Trophoblast cell (in vitro differentiated cells and primary cell): ENCODE results near the gene EHD3.
A peak's percentile ranks its signal among the peaks of the same experiment; 100 is the strongest.

Experiments
- DNase-seq, 2 donors: peaks; one replicate each; pipeline ENCODE4 v3.0.0-alpha.2; 2016
- H2AFZ ChIP-seq: 2 replicates; pipeline ENCODE4 v1.6.1; 2013; ENCODE audit warnings: low read length, moderate library complexity, mild to moderate bottlenecking; ENCODE audit not compliant: insufficient read depth, poor library complexity
- H2AK5ac ChIP-seq: 2 replicates; pipeline ENCODE4 v1.6.1; 2013; ENCODE audit warnings: mild to moderate bottlenecking, low read length
- H2BK120ac ChIP-seq: 2 replicates; pipeline ENCODE4 v1.6.1; 2013; ENCODE audit warnings: low read length, mild to moderate bottlenecking, moderate library complexity; ENCODE audit not compliant: insufficient read depth, poor library complexity
- H2BK12ac ChIP-seq: 2 replicates; pipeline ENCODE4 v1.6.1; 2013; ENCODE audit warnings: mild to moderate bottlenecking, low read length, moderate library complexity
- H2BK5ac ChIP-seq: 2 replicates; pipeline ENCODE4 v1.6.1; 2013; ENCODE audit warnings: low read length, low read depth, moderate library complexity, mild to moderate bottlenecking; ENCODE audit not compliant: poor library complexity
- H3K14ac ChIP-seq: 2 replicates; pipeline ENCODE4 v1.6.1; 2013; ENCODE audit warnings: mild to moderate bottlenecking, low read length
- H3K18ac ChIP-seq: 2 replicates; pipeline ENCODE4 v1.6.1; 2013; ENCODE audit warnings: mild to moderate bottlenecking, low read length
- H3K23ac ChIP-seq: 2 replicates; pipeline ENCODE4 v1.6.1; 2013; ENCODE audit warnings: low read length
- H3K27ac ChIP-seq: 2 replicates; pipeline ENCODE4 v1.5.1; 2013; ENCODE audit warnings: low read depth, mild to moderate bottlenecking, inconsistent platforms, low read length, moderate library complexity
- H3K27me3 ChIP-seq: 2 replicates; pipeline ENCODE4 v1.6.1; 2013; ENCODE audit warnings: inconsistent platforms, mild to moderate bottlenecking, low read length, moderate library complexity; ENCODE audit not compliant: insufficient read depth
- H3K36me3 ChIP-seq, 2 experiments: 1 replicate in 1 of 2; 2 replicates in 1 of 2; pipeline ENCODE4 v1.6.1; 2013; ENCODE audit warnings: low read length in 2 of 2, mild to moderate bottlenecking in 2 of 2, moderate library complexity in 1 of 2; ENCODE audit not compliant: insufficient read depth in 2 of 2, control insufficient read depth in 1 of 2
- H3K4ac ChIP-seq: 2 replicates; pipeline ENCODE4 v1.6.1; 2013; ENCODE audit warnings: low read depth, mild to moderate bottlenecking, low read length, moderate library complexity
- H3K4me1 ChIP-seq, 2 experiments: 1 replicate in 1 of 2; 2 replicates in 1 of 2; pipeline ENCODE4 v1.6.1; 2013; ENCODE audit warnings: low read length in 2 of 2, mild to moderate bottlenecking in 2 of 2, moderate library complexity in 1 of 2; ENCODE audit not compliant: insufficient read depth in 2 of 2, control insufficient read depth in 1 of 2
- H3K4me2 ChIP-seq: 2 replicates; pipeline ENCODE4 v1.6.1; 2013; ENCODE audit warnings: inconsistent platforms, mild to moderate bottlenecking, low read length, moderate library complexity
- H3K4me3 ChIP-seq: 2 replicates; pipeline ENCODE4 v1.5.1; 2013; ENCODE audit warnings: mild to moderate bottlenecking, low read depth, low read length, inconsistent platforms
- H3K79me1 ChIP-seq: one replicate; pipeline ENCODE4 v1.6.1; 2013; ENCODE audit warnings: low read length
- H3K79me2 ChIP-seq: 2 replicates; pipeline ENCODE4 v1.6.1; 2013; ENCODE audit warnings: low read length, mild to moderate bottlenecking; ENCODE audit not compliant: control insufficient read depth, insufficient read depth, poor library complexity
- H3K9ac ChIP-seq: 2 replicates; pipeline ENCODE4 v1.6.1; 2013; ENCODE audit warnings: mild to moderate bottlenecking, low read length
- H3K9me3 ChIP-seq: 2 replicates; pipeline ENCODE4 v1.6.1; 2013; ENCODE audit warnings: low read depth, mild to moderate bottlenecking, control low read depth, inconsistent platforms, low read length; ENCODE audit not compliant: insufficient read depth
- H4K12ac ChIP-seq: 2 replicates; pipeline ENCODE4 v1.6.1; 2013; ENCODE audit warnings: low read depth, mild to moderate bottlenecking, low read length, moderate library complexity
- H4K8ac ChIP-seq: 2 replicates; pipeline ENCODE4 v1.6.1; 2013; ENCODE audit warnings: low read depth, mild to moderate bottlenecking, low read length, moderate library complexity
- H4K91ac ChIP-seq: one replicate; pipeline ENCODE4 v1.6.1; 2013; ENCODE audit warnings: low read depth, mild to moderate bottlenecking, low read length, moderate library complexity
- WGBS: extraction: QIAGEN DNeasy Blood & Tissue Kit; methylation state at CpG from one replicate; pipeline ENCODE4 v1.1.7; 2013; ENCODE audit warnings: missing lambda C conversion rate; ENCODE audit not compliant: insufficient read length, insufficient coverage; ENCODE audit errors: extremely low coverage; 5-methylcytosine and 5-hydroxymethylcytosine counted together

The EHD3 gene

DNA sequence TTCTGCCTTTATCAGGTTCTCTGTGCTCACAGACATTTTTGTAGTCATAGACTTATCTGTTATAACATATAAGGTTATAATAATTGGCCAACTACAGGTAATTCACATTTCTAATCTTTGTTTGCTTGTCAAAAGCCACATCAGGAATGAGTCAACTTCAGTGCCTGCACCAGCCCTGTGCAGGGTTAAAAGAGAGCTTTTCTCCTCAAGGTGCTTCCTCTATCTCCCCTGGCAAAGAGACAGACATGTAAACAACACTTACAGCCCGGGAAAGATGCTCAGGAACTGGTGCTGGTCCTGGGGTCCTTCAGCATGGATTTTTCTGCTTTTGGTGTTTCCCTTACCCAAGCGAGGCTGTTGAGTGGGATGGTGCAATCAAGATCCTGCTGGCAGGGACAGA, 7.7 kb upstream of the EHD3 start:
- Histone ChIP-seq H3K4me2 (no peak overlapping the region), H2AFZ (no peak overlapping the region), H3K18ac (no peak overlapping the region), H3K79me2 (peaks cover 2% of the 10 kb centered on the region), H3K4me3 (no peak overlapping the region), H3K79me1 (peaks cover 6% of the 10 kb centered on the region), H3K4me1 (peaks cover 0 to 7% of the 10 kb centered on the region in 2 experiments), H3K36me3 (no peaks in the 10 kb centered on the region), H3K9me3 (no peaks in the 10 kb centered on the region), H4K12ac (no peak overlapping the region), H2AK5ac (no peak overlapping the region), H2BK5ac (no peak overlapping the region), H3K9ac (no peak overlapping the region), H3K14ac (no peak overlapping the region), H4K91ac (no peak overlapping the region), H3K27ac (no peak overlapping the region), H2BK12ac (no peak overlapping the region), H2BK120ac (no peak overlapping the region), H3K4ac (no peak overlapping the region), H3K27me3 (no peaks in the 10 kb centered on the region), H3K23ac (no peak overlapping the region), H4K8ac (no peak overlapping the region)
- no peak for DNase-seq
- WGBS = no CpG with 5 or more reads among the region's 2 CpGs

GRCh38 chr2:31227110-31227509, 6.8 kb upstream of the EHD3 start:
- H3K4me1 ChIP-seq = peaks cover 0 to 4% of the 10 kb centered on the region in 2 experiments
- no CpG with 5 or more reads among the region's 6 CpGs for WGBS
- H2AFZ ChIP-seq = no peak overlapping the region
- no peak overlapping the region for H4K12ac ChIP-seq
- no peak overlapping the region for H2BK12ac ChIP-seq
- no peak overlapping the region for H2AK5ac ChIP-seq
- no peak overlapping the region for H3K27ac ChIP-seq
- H2BK120ac ChIP-seq = peak overlapping the region; percentile 27
- no peaks in the 10 kb centered on the region for H3K27me3 ChIP-seq
- no peak overlapping the region for H3K4me3 ChIP-seq
- peaks cover 6% of the 10 kb centered on the region for H3K79me1 ChIP-seq
- no peak for DNase-seq
- no peak overlapping the region for H3K4me2 ChIP-seq
- no peak overlapping the region for H3K14ac ChIP-seq
- H3K23ac ChIP-seq = no peak overlapping the region
- no peak overlapping the region for H2BK5ac ChIP-seq
- H3K79me2 ChIP-seq = peaks cover 2% of the 10 kb centered on the region
- H4K91ac ChIP-seq = peak overlapping the region; percentile 32
- H3K4ac ChIP-seq = no peak overlapping the region
- H3K9ac ChIP-seq = no peak overlapping the region
- H3K36me3 ChIP-seq = no peaks in the 10 kb centered on the region
- H4K8ac ChIP-seq = no peak overlapping the region
- no peak overlapping the region for H3K18ac ChIP-seq
- H3K9me3 ChIP-seq = no peaks in the 10 kb centered on the region

- H3K9ac ChIP-seq = no peak overlapping the region
- H4K8ac ChIP-seq = peak overlapping the region; percentile 1
- H3K4ac ChIP-seq = no peak overlapping the region
- H3K4me1 ChIP-seq = peaks cover 0 to 4% of the 10 kb centered on the region in 2 experiments
- no peaks in the 10 kb centered on the region for H3K9me3 ChIP-seq
- peak overlapping the region; percentile 3 for H2BK120ac ChIP-seq
- no peak overlapping the region for H2BK5ac ChIP-seq
- peaks cover 6% of the 10 kb centered on the region for H3K79me1 ChIP-seq
- H3K23ac ChIP-seq = no peak overlapping the region
- H4K12ac ChIP-seq = no peak overlapping the region
- peak overlapping the region; percentile 20 for H4K91ac ChIP-seq
- no peak overlapping the region for H2AK5ac ChIP-seq
- DNase-seq = peak; percentile 18 to 55
- no peak overlapping the region for H3K14ac ChIP-seq
- H3K36me3 ChIP-seq = no peaks in the 10 kb centered on the region
- H3K27me3 ChIP-seq = no peaks in the 10 kb centered on the region
- no CpG with 5 or more reads among the region's 10 CpGs for WGBS
- no peak overlapping the region for H2AFZ ChIP-seq
- no peak overlapping the region for H3K27ac ChIP-seq
- no peak overlapping the region for H3K4me2 ChIP-seq
- peaks cover 2% of the 10 kb centered on the region for H3K79me2 ChIP-seq
- no peak overlapping the region for H2BK12ac ChIP-seq
- no peak overlapping the region for H3K18ac ChIP-seq
- H3K4me3 ChIP-seq = no peak overlapping the region
Observed at GRCh38 chr2:31227711-31228125, 6.2 kb upstream of the EHD3 start.

- H2BK12ac ChIP-seq = no peak overlapping the region
- H2AK5ac ChIP-seq = no peak overlapping the region
- peaks cover 6% of the 10 kb centered on the region for H3K79me1 ChIP-seq
- H3K4me3 ChIP-seq = no peak overlapping the region
- no peak overlapping the region for H3K9ac ChIP-seq
- no peaks in the 10 kb centered on the region for H3K36me3 ChIP-seq
- H2BK5ac ChIP-seq = no peak overlapping the region
- H3K23ac ChIP-seq = no peak overlapping the region
- H3K27me3 ChIP-seq = no peaks in the 10 kb centered on the region
- DNase-seq = no peak
- H3K79me2 ChIP-seq = peaks cover 2% of the 10 kb centered on the region
- H4K91ac ChIP-seq = no peak overlapping the region
- H2AFZ ChIP-seq = no peak overlapping the region
- H3K4me2 ChIP-seq = no peak overlapping the region
- no peak overlapping the region for H3K4ac ChIP-seq
- no peak overlapping the region for H4K12ac ChIP-seq
- no peaks in the 10 kb centered on the region for H3K9me3 ChIP-seq
- H3K18ac ChIP-seq = no peak overlapping the region
- H2BK120ac ChIP-seq = no peak overlapping the region
- peaks cover 0 to 4% of the 10 kb centered on the region in 2 experiments for H3K4me1 ChIP-seq
- no peak overlapping the region for H3K27ac ChIP-seq
- H4K8ac ChIP-seq = no peak overlapping the region
- no peak overlapping the region for H3K14ac ChIP-seq
- WGBS = no CpG with 5 or more reads among the region's 3 CpGs
Observed at GRCh38 chr2:31228717-31229116, 5.2 kb upstream of the EHD3 start.
